ENCODE data around the gene OPCML. TPM values are rescaled to one million over a fixed set of nuclear protein-coding genes. Genes with fewer than 3 reads are reported as not detected.

OPCML gene
- total RNA-seq, 4 donors from 2014 or later, result 0.06 to 0.83 (median 0.24) TPM

GRCh38 chr11:133206313-133207005, 325.8 kb downstream of the OPCML start:
- Histone ChIP-seq H3K27ac (replicated peaks in 1 of 4) (no peak overlapping the region), H3K4me3 (no peak overlapping the region), H3K4me1 (no peaks in the 10 kb centered on the region), H3K36me3 (no peaks in the 10 kb centered on the region), H3K27me3 (peaks cover 0 to 16% (median 0%) of the 10 kb centered on the region in 4 donors), H3K9me3 (no peaks in the 10 kb centered on the region)
- intact Hi-C loops (cut with DNase I), result no loop called here
- WGBS, result 84% methylated on average over 17 of the region's 17 CpGs
- no peak for TF ChIP-seq POLR2A (IDR thresholded peaks at IDR 0.05; ENCODE audit: low read depth)
- TF ChIP-seq POLR2AphosphoS5 (IDR thresholded peaks at IDR 0.05), result no peak
- TF ChIP-seq CTCF (IDR thresholded peaks at IDR 0.05), result no peak
- no peak for TF ChIP-seq EP300 (IDR thresholded peaks at IDR 0.05)
- DNase-seq (ENCODE audit: extremely low spot score), result peak; percentile 84

- Histone ChIP-seq H3K27me3 (peaks cover 0 to 19% (median 0%) of the 10 kb centered on the region in 4 donors), H3K4me3 (no peak overlapping the region), H3K27ac (replicated peaks in 1 of 4) (no peak overlapping the region), H3K4me1 (no peaks in the 10 kb centered on the region), H3K9me3 (no peaks in the 10 kb centered on the region), H3K36me3 (no peaks in the 10 kb centered on the region)
- intact Hi-C loops (cut with DNase I), result no loop called here
- DNase-seq (ENCODE audit: extremely low spot score), result peak; percentile 21
- TF ChIP-seq CTCF (IDR thresholded peaks at IDR 0.05) (no peak), EP300 (IDR thresholded peaks at IDR 0.05) (no peak), POLR2AphosphoS5 (IDR thresholded peaks at IDR 0.05) (no peak), POLR2A (IDR thresholded peaks at IDR 0.05; ENCODE audit: low read depth) (no peak)
- WGBS, result 61% methylated on average over 3 of the region's 3 CpGs
Measured at GRCh38 chr11:133204158-133204557, 328.1 kb downstream of the OPCML start.

GRCh38 chr11:133202816-133203215, 329.5 kb downstream of the OPCML start:
- Histone ChIP-seq H3K27ac (replicated peaks in 1 of 4) (no peak overlapping the region), H3K9me3 (no peaks in the 10 kb centered on the region), H3K36me3 (no peaks in the 10 kb centered on the region), H3K4me3 (no peak overlapping the region), H3K27me3 (peaks cover 0 to 19% (median 0%) of the 10 kb centered on the region in 4 donors), H3K4me1 (no peaks in the 10 kb centered on the region)
- 80% methylated on average over 6 of the region's 8 CpGs for WGBS
- DNase-seq (ENCODE audit: extremely low spot score), result no peak
- intact Hi-C loops (cut with DNase I), result no loop called here
- TF ChIP-seq EP300 (IDR thresholded peaks at IDR 0.05) (no peak), POLR2A (IDR thresholded peaks at IDR 0.05; ENCODE audit: low read depth) (no peak)

- no peak overlapping the region for H3K27ac ChIP-seq (replicated peaks in 1 of 4)
- no peaks in the 10 kb centered on the region for H3K36me3 ChIP-seq
- H3K4me1 ChIP-seq, result no peaks in the 10 kb centered on the region
- intact Hi-C loops (cut with DNase I), result no loop called here
- DNase-seq (ENCODE audit: extremely low spot score), result peak; percentile 79
- no peak overlapping the region for H3K4me3 ChIP-seq
- TF ChIP-seq CTCF (IDR thresholded peaks at IDR 0.05), result no peak
- no peak for TF ChIP-seq POLR2AphosphoS5 (IDR thresholded peaks at IDR 0.05)
- TF ChIP-seq POLR2A (IDR thresholded peaks at IDR 0.05; ENCODE audit: low read depth), result no peak
- no peak for TF ChIP-seq EP300 (IDR thresholded peaks at IDR 0.05)
- peaks cover 0 to 30% (median 0%) of the 10 kb centered on the region in 4 donors for H3K27me3 ChIP-seq
- H3K9me3 ChIP-seq, result no peaks in the 10 kb centered on the region
- 76% methylated on average over 5 of the region's 5 CpGs for WGBS
Measured at GRCh38 chr11:133198438-133198837, 333.9 kb downstream of the OPCML start.

- H3K36me3 ChIP-seq, result no peaks in the 10 kb centered on the region
- intact Hi-C loops (cut with DNase I), result no loop called here
- no peak overlapping the region for H3K27ac ChIP-seq (replicated peaks in 1 of 4)
- DNase-seq (ENCODE audit: extremely low spot score), result peak; percentile 74
- H3K4me3 ChIP-seq, result no peak overlapping the region
- H3K4me1 ChIP-seq, result no peaks in the 10 kb centered on the region
- peaks cover 0 to 22% (median 0%) of the 10 kb centered on the region in 4 donors for H3K27me3 ChIP-seq
- no peaks in the 10 kb centered on the region for H3K9me3 ChIP-seq
- WGBS, result 85% methylated on average over 4 of the region's 4 CpGs
- TF ChIP-seq POLR2AphosphoS5 (IDR thresholded peaks at IDR 0.05) (no peak), POLR2A (IDR thresholded peaks at IDR 0.05; ENCODE audit: low read depth) (no peak), EP300 (IDR thresholded peaks at IDR 0.05) (no peak), CTCF (IDR thresholded peaks at IDR 0.05) (no peak)
Measured at GRCh38 chr11:133197425-133197824, 334.9 kb downstream of the OPCML start.

Measured in esophagus muscularis mucosa (tissue), 4 donors.